ENCODE data around the gene EGFL6. TPM values are rescaled to one million over a fixed set of nuclear protein-coding genes. Genes with fewer than 3 reads are reported as not detected.

Gene EGFL6
- total and polyA plus RNA-seq, 4 donors, result 0.02 to 0.23 TPM; not detected in 2

- peaks cover 0 to 28% (median 19%) of the 10 kb centered on the region in 4 donors for H3K4me1 ChIP-seq (ENCODE audit: control insufficient read depth in 4 of 4, insufficient read depth in 4 of 4, low read length in 3 of 4)
- H3K9me3 ChIP-seq (ENCODE audit: control insufficient read depth in 4 of 4, low read length in 3 of 4), result no peaks in the 10 kb centered on the region
- H3K4me3 ChIP-seq (ENCODE audit: low read depth in 1 of 3, low read length in 3 of 3), result peak overlapping the region in 2 of 3 donors; percentile 71 to 91
- DNase-seq (ENCODE audit: low spot score), result no peak
- no peaks in the 10 kb centered on the region for H3K27me3 ChIP-seq (ENCODE audit: control insufficient read depth in 4 of 4, insufficient read depth in 4 of 4, low read length in 3 of 4)
- H3K27ac ChIP-seq (ENCODE audit: low read depth in 1 of 2, low read length in 2 of 2), result peak overlapping the region; percentile 87 to 95
- H3K36me3 ChIP-seq (ENCODE audit: control insufficient read depth in 4 of 4, insufficient read depth in 3 of 4, low read depth in 1 of 4, low read length in 3 of 4), result peaks cover 0 to 6% (median under 1%) of the 10 kb centered on the region in 4 donors
- TF ChIP-seq GABPA (IDR thresholded peaks at IDR 0.05 in 1 of 2, conservative IDR thresholded peaks at IDR 0.05 in 1 of 2), result no peak
- no peak for TF ChIP-seq EGR1 (IDR thresholded peaks at IDR 0.05; ENCODE audit: low read depth in 2 of 2)
- TF ChIP-seq HNF4G (IDR thresholded peaks at IDR 0.05), result no peak
- no peak for TF ChIP-seq MAX (IDR thresholded peaks at IDR 0.05)
- no peak for TF ChIP-seq TAF1 (conservative IDR thresholded peaks at IDR 0.05)
- TF ChIP-seq YY1 (IDR thresholded peaks at IDR 0.05), result no peak
- TF ChIP-seq RXRA (IDR thresholded peaks at IDR 0.05), result no peak
- TF ChIP-seq JUND (IDR thresholded peaks at IDR 0.05), result no peak
- TF ChIP-seq SP1 (IDR thresholded peaks at IDR 0.05), result no peak
- TF ChIP-seq FOXA2 (IDR thresholded peaks at IDR 0.05), result no peak
- no peak for TF ChIP-seq NR2F2 (IDR thresholded peaks at IDR 0.05)
- H3K9ac ChIP-seq (ENCODE audit: low read depth in 1 of 2, low read length in 2 of 2), result peak overlapping the region in 1 of 2 donors; percentile 62
Observed at GRCh38 chrX:13654116-13654515, 84.7 kb downstream of the EGFL6 start.

GRCh38 chrX:13655674-13656073, 86.3 kb downstream of the EGFL6 start:
- Histone ChIP-seq H3K27me3 (ENCODE audit: control insufficient read depth in 4 of 4, insufficient read depth in 4 of 4, low read length in 3 of 4) (no peaks in the 10 kb centered on the region), H3K4me1 (ENCODE audit: control insufficient read depth in 4 of 4, insufficient read depth in 4 of 4, low read length in 3 of 4) (peaks cover 0 to 28% (median 19%) of the 10 kb centered on the region in 4 donors), H3K9me3 (ENCODE audit: control insufficient read depth in 4 of 4, low read length in 3 of 4) (no peaks in the 10 kb centered on the region), H3K4me3 (ENCODE audit: low read depth in 1 of 3, low read length in 3 of 3) (no peak overlapping the region), H3K36me3 (ENCODE audit: control insufficient read depth in 4 of 4, insufficient read depth in 3 of 4, low read depth in 1 of 4, low read length in 3 of 4) (peaks cover 0 to 6% (median 2%) of the 10 kb centered on the region in 4 donors), H3K27ac (ENCODE audit: low read depth in 1 of 2, low read length in 2 of 2) (no peak overlapping the region), H3K9ac (ENCODE audit: low read depth in 1 of 2, low read length in 2 of 2) (no peak overlapping the region)
- no peak for DNase-seq (ENCODE audit: low spot score)
- TF ChIP-seq FOXA2 (IDR thresholded peaks at IDR 0.05) (no peak), SP1 (IDR thresholded peaks at IDR 0.05) (no peak), RXRA (IDR thresholded peaks at IDR 0.05) (no peak), RAD21 (IDR thresholded peaks at IDR 0.05) (no peak), FOXA1 (IDR thresholded peaks at IDR 0.05) (no peak)
- 94% methylated on average over 3 of the region's 3 CpGs for WGBS

- Histone ChIP-seq H3K4me3 (ENCODE audit: low read depth in 1 of 3, low read length in 3 of 3) (no peak overlapping the region), H3K27ac (ENCODE audit: low read depth in 1 of 2, low read length in 2 of 2) (peak overlapping the region in 1 of 2 donors; percentile 54), H3K9me3 (ENCODE audit: control insufficient read depth in 4 of 4, low read length in 3 of 4) (no peaks in the 10 kb centered on the region), H3K27me3 (ENCODE audit: control insufficient read depth in 4 of 4, insufficient read depth in 4 of 4, low read length in 3 of 4) (no peaks in the 10 kb centered on the region), H3K9ac (ENCODE audit: low read depth in 1 of 2, low read length in 2 of 2) (no peak overlapping the region), H3K4me1 (ENCODE audit: control insufficient read depth in 4 of 4, insufficient read depth in 4 of 4, low read length in 3 of 4) (peaks cover 0 to 14% (median 9%) of the 10 kb centered on the region in 4 donors), H3K36me3 (ENCODE audit: control insufficient read depth in 4 of 4, insufficient read depth in 3 of 4, low read depth in 1 of 4, low read length in 3 of 4) (peaks cover 0 to 17% (median 13%) of the 10 kb centered on the region in 4 donors)
- no peak for DNase-seq (ENCODE audit: low spot score)
- WGBS, result 10% methylated on average over 2 of the region's 2 CpGs
- TF ChIP-seq RAD21 (IDR thresholded peaks at IDR 0.05) (peak; percentile 84 to 89), FOXA1 (IDR thresholded peaks at IDR 0.05) (no peak), JUND (IDR thresholded peaks at IDR 0.05) (no peak), EGR1 (IDR thresholded peaks at IDR 0.05; ENCODE audit: low read depth in 2 of 2) (no peak), CTCF (IDR thresholded peaks at IDR 0.05; ENCODE audit: low read depth, low read length, missing input control) (peak; percentile 68)
Observed at GRCh38 chrX:13658602-13659001, 89.2 kb downstream of the EGFL6 start.
